ENCODE measurements around the gene FKBP11.

- TF ChIP-seq CTCF (IDR thresholded peaks at IDR 0.05) (no peak), POLR2A (IDR thresholded peaks at IDR 0.05) (no peak)
These were observed 36.0 kb upstream of the FKBP11 start for GRCh38 chr12:48961331-48961730.
